A549 treated with GW870086 at 1 μM for 4 hours (cell line): Measurements from ENCODE around the gene EXD3. TPM values are rescaled to one million over a fixed set of nuclear protein-coding genes. Genes with fewer than 3 reads are reported as not detected.

Source experiments
- total RNA-seq: library from RNA; stranded (reverse); fragments of 200-300 nt; extraction: Qiagen RNA extraction; gene quantifications from 5 replicates; pipeline ENCODE4 v1.2.3, GENCODE V29; 2022; ENCODE audit warnings: low read depth

The EXD3 gene, protein sequence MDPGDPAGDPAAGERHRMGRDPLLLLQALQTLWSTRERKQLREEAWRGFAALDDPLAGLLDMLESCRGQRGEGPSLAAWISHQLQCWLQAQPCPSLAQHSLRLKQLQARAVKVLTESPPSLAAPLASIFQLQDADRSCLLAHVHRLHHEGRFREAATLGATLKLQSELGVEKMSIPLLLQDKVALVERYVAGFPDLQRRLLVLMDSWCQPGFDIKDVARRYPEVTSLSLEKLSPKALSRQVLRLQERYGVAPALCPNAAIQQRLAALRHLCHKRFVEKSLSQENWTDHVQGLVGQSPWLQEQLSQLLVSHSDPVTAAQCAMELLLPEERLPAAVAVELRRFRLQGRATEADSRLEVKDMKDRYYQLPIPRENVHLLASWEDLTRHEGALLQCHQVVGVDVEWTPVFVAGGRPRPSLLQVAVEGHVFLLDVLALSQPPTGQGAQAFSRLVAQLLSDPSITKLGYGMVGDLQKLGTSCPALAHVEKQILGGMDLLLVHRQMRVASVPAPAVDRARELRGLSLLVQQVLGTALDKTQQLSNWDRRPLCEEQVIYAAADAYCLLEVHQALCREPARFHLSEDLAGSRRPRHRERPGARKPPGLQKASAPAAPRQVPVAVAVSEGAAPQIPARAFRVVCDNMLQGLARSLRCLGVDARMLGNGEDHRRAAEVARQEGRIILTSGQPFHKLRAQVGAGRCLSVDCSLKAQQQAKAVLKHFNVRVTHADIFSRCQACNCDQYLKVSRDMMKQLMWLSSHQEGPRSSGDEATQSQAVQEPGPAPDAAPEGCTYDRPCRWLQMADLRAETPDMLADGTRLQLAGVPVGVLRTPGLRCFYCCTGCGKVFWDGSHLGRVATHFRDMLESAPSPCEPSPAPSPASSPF
- total RNA-seq, result 4.2 to 6.1 TPM (median 5.6 TPM) in 5 replicates

GRCh38 chr9:137422604-137423513, at the start of gene EXD3, which contains the start of gene NOXA1:
Gene EXD3 (minus strand): TSS chr9:137423162. CDS start chr9:137395357, 27,805 bp downstream.
Gene NOXA1 (plus strand): TSS chr9:137423393. CDS start chr9:137423530, 137 bp downstream.

DNA sequence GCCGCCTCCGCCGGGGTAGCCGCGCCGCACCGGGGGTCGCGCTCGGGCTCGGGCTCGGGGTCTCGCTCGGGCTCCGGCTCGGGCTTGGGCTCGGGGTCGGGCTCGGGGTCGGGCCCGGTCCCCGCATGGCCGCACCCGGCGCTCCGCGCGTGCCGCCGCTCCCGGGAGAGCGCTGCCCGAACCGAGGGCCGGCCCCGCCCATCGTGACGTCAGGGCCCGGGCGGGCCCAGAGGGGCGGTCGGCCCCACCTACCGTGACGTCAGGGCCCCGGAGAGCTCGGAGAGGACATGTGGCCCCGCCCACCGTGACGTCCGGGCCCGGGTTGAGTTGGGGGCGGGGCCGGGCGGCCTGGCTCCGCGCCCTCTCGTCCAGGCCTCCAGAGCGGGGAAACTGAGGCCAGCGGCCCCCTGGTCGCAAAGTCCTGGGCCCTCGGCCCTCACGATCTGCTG, 36.2 kb upstream of the EXD3 start, which contains the start of gene NSMF:
TSS of gene NSMF (minus strand) at position 183 of the 449 bp plus-strand sequence. CDS start 232 bp downstream, outside the sequence.

GRCh38 chr9:137441289-137441934, 18.4 kb upstream of the EXD3 start, which contains the start of gene ENTPD8:
Gene ENTPD8 (minus strand): TSS chr9:137441357. CDS start chr9:137438285, 3,072 bp downstream.

DNA sequence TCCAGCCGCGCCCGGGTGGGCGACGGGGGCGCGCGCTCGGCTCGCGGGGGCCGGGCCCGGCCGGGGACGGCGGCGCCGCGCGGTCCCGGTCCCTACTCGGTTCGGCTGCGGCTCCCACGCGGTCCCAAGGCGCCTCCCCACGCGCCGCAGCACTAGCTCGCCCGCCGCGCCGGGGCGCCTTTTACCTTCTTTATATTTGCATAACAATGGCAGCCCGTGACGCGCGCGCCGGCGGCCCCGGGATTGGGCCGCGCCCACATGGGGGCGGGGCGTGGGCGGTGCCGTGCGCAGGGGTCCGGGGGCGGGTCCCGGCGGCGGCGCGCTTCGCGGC, 120.9 kb downstream of the EXD3 start, which contains the start of gene NRARP:
TSS of gene NRARP (minus strand) at position 154 of the 331 bp plus-strand sequence. CDS start 343 bp downstream, outside the sequence.

GRCh38 chr9:137277329-137278041, 145.5 kb downstream of the EXD3 start, which contains the start of gene TOR4A:
Gene TOR4A (plus strand): TSS chr9:137277726. CDS start chr9:137278690, 964 bp downstream.

Other genes starting within 250 kb of the EXD3 start
- 25.3 to 36.9 TPM (median 34.6 TPM) in 5 replicates for gene ANAPC2, start 234.6 kb downstream of the EXD3 start, total RNA-seq
- 105 to 159 TPM (median 141 TPM) in 5 replicates for gene SSNA1, start 234.5 kb downstream of the EXD3 start, total RNA-seq
- 6.8 to 10.6 TPM (median 9.0 TPM) in 5 replicates for gene TPRN, start 222.4 kb downstream of the EXD3 start, total RNA-seq
- gene TMEM203, start 217.5 kb downstream of the EXD3 start, total RNA-seq, result 36.5 to 44.9 TPM (median 44.2 TPM) in 5 replicates
- gene NDOR1, start 217.5 kb downstream of the EXD3 start, total RNA-seq, result 11.7 to 17.1 TPM (median 16.5 TPM) in 5 replicates
- gene RNF208, start 200.9 kb downstream of the EXD3 start, total RNA-seq, result 1.4 to 2.3 TPM (median 1.8 TPM) in 5 replicates
- 3.6 to 5.2 TPM (median 4.2 TPM) in 5 replicates for gene CYSRT1, start 198.0 kb downstream of the EXD3 start, total RNA-seq
- gene RNF224, start 195.7 kb downstream of the EXD3 start, total RNA-seq, result 0.08 to 0.31 TPM (median 0.21 TPM) in 5 replicates
- 0.06 to 0.17 TPM (median 0.11 TPM) in 5 replicates for gene SLC34A3, start 192.3 kb downstream of the EXD3 start, total RNA-seq
- gene TUBB4B, start 181.9 kb downstream of the EXD3 start, total RNA-seq, result 612 to 791 TPM (median 723 TPM) in 5 replicates
- not detected in 5 replicates for gene STPG3, start 171.9 kb downstream of the EXD3 start, total RNA-seq
- gene NELFB, start 167.8 kb downstream of the EXD3 start, total RNA-seq, result 45.1 to 56.7 TPM (median 55.1 TPM) in 5 replicates
- gene TOR4A, start 145.4 kb downstream of the EXD3 start, total RNA-seq, result 19.3 to 29.7 TPM (median 27.9 TPM) in 5 replicates
- gene NRARP, start 120.9 kb downstream of the EXD3 start, total RNA-seq, result 1.9 to 4.6 TPM (median 4.1 TPM) in 5 replicates
- gene NOXA1, start 231 bp upstream of the EXD3 start, total RNA-seq, result 0.91 to 2.0 TPM (median 1.3 TPM) in 5 replicates
- 0.08 to 0.31 TPM (median 0.23 TPM) in 5 replicates for gene ENTPD8, start 18.2 kb upstream of the EXD3 start, total RNA-seq
- 29.8 to 45.1 TPM (median 44.2 TPM) in 5 replicates for gene NSMF, start 36.2 kb upstream of the EXD3 start, total RNA-seq
- 0.45 to 1.0 TPM (median 0.69 TPM) in 5 replicates for gene PNPLA7, start 127.2 kb upstream of the EXD3 start, total RNA-seq
- 57.7 to 99.0 TPM (median 89.5 TPM) in 5 replicates for gene MRPL41, start 128.7 kb upstream of the EXD3 start, total RNA-seq
- 26.2 to 32.2 TPM (median 30.1 TPM) in 5 replicates for gene DPH7, start 155.8 kb upstream of the EXD3 start, total RNA-seq
- 41.9 to 63.7 TPM (median 56.5 TPM) in 5 replicates for gene ZMYND19, start 167.3 kb upstream of the EXD3 start, total RNA-seq
- 48.4 to 67.0 TPM (median 61.3 TPM) in 5 replicates for gene ARRDC1, start 182.5 kb upstream of the EXD3 start, total RNA-seq
- gene EHMT1, start 195.8 kb upstream of the EXD3 start, total RNA-seq, result 37.5 to 49.3 TPM (median 41.8 TPM) in 5 replicates